ENCODE measurements around the gene UHRF1.

UHRF1 gene

DNA sequence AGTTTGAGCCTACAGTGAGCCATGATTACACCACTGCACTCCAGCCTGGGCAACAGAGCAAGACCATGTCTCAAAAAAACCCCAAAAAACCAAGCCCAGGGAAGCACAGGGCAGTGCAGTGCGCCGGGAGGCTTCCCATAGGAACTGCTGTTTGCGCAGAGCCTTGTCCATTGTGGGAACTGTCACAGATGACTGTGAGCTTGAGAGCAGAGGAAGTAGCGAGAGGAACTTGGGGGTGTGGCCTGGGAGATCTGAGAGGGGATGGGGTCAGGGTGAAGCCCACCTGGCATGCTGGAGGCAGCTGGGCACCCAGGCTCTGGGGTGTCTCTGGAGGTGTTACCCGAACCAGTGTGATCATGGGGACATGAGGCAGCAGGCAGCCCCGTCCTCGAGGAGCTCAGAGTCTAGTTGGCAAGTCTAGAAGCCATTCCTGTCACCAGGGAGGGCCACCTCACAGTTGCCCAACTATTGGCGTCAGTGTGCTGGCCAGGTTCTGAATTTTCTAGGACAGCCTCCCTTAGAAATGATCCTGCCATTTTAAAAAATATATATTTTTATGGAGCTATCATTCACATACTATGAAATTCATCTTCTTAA lies 70.0 kb downstream of the UHRF1 start:
- H3K4me3 ChIP-seq (ENCODE audit: low read depth, low read length), result no peak overlapping the region
- DNase-seq (ENCODE audit: low read depth), result no peak

DNA sequence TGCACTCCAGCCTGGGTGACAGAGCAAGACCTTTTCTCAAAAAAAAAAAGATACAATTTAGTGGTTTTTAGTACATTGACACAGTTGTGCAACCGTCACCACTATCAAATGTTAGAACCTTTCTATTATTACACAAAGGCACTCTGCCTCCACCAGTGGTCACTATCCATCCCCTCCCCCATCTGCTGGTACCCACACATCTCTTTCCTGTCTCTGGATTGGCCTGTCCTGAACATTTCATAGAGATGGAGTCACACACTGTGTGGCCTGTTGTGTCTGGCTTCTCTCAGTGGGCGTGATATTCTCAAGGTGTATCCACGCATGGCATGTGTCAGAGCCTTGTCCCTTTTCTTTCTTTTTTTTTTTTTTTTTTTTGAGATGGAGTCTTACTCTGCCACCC lies 70.8 kb downstream of the UHRF1 start:
- TF ChIP-seq, protein P1, sequence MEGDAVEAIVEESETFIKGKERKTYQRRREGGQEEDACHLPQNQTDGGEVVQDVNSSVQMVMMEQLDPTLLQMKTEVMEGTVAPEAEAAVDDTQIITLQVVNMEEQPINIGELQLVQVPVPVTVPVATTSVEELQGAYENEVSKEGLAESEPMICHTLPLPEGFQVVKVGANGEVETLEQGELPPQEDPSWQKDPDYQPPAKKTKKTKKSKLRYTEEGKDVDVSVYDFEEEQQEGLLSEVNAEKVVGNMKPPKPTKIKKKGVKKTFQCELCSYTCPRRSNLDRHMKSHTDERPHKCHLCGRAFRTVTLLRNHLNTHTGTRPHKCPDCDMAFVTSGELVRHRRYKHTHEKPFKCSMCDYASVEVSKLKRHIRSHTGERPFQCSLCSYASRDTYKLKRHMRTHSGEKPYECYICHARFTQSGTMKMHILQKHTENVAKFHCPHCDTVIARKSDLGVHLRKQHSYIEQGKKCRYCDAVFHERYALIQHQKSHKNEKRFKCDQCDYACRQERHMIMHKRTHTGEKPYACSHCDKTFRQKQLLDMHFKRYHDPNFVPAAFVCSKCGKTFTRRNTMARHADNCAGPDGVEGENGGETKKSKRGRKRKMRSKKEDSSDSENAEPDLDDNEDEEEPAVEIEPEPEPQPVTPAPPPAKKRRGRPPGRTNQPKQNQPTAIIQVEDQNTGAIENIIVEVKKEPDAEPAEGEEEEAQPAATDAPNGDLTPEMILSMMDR (IDR thresholded peaks at IDR 0.05; ENCODE audit: low read depth, low read length, missing control alignments), result no peak
- no peak for DNase-seq (ENCODE audit: low read depth)
- H3K4me3 ChIP-seq (ENCODE audit: low read depth, low read length), result no peak overlapping the region
- in situ Hi-C loops (cut with HindIII; ENCODE audit: low sequenced_read_pairs), result no loop called here

More for the DNA sequence above, 70.0 kb downstream of the UHRF1 start:
- TF ChIP-seq, protein P1 (IDR thresholded peaks at IDR 0.05; ENCODE audit: low read depth, low read length, missing control alignments), result no peak
- in situ Hi-C loops (cut with HindIII; ENCODE audit: low sequenced_read_pairs), result no loop called here

DNA sequence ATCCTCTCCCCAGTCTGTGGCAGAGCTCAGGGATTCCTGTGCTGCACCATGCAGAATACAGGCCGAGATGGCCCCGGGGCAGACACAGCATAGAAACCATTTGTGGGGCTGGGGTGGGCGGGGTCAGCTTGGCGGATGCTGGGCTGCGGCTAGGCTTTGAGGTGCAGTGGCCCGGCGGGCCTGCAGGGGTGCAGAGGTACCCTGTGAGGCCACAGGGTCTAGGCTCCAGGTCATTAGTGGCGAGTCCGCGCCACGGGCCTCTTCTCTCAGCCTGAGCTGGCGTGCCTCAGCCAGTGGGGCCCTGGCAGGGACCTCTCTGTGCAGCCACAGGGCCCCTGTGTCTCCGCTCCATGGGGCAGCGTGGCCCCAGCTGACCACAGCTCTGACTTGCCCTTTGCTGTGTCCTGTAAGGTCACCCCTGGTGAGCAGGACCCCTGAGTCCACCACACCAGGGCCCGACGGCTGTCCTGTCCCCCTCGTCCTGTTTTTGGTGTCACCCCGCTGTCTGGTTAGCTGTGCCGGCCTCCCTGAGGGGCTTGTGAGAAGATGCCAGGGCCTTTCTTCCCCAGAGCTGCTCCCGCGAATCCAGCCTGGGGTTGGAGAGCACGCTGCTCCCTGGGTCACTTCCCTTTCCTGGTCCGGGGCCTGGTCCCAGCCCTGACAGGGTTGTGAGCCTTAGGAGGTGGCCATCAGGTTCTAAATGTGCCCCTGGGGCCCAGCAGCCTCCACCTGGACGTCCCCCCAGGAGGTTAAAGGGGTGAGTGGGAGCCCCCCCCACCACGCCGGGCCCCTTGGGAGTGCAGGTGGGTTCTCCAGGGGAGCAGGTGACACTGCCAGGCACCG lies 71.8 kb downstream of the UHRF1 start:
- no peak for DNase-seq (ENCODE audit: low read depth)
- no peak overlapping the region for H3K4me3 ChIP-seq (ENCODE audit: low read depth, low read length)
- in situ Hi-C loops (cut with HindIII; ENCODE audit: low sequenced_read_pairs), result no loop called here
- TF ChIP-seq, protein P1 (IDR thresholded peaks at IDR 0.05; ENCODE audit: low read depth, low read length, missing control alignments), result no peak

DNA sequence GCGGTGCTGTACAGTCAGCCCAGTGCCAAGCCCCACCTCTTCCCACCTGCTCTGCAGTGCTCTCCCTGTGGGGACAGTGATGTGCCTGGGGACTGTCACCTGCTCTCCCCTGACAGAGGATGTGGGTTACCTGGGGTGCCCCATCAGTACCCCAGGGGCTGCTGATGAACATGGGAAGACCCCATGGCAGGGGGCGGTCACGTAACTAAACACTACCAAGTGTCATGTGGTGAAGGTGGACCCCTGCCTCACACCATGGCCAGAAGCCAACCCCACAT lies 72.3 kb downstream of the UHRF1 start:
- DNase-seq (ENCODE audit: low read depth), result no peak
- TF ChIP-seq, protein P1 (IDR thresholded peaks at IDR 0.05; ENCODE audit: low read depth, low read length, missing control alignments), result no peak
- in situ Hi-C loops (cut with HindIII; ENCODE audit: low sequenced_read_pairs), result no loop called here
- H3K4me3 ChIP-seq (ENCODE audit: low read depth, low read length), result no peak overlapping the region

DNA sequence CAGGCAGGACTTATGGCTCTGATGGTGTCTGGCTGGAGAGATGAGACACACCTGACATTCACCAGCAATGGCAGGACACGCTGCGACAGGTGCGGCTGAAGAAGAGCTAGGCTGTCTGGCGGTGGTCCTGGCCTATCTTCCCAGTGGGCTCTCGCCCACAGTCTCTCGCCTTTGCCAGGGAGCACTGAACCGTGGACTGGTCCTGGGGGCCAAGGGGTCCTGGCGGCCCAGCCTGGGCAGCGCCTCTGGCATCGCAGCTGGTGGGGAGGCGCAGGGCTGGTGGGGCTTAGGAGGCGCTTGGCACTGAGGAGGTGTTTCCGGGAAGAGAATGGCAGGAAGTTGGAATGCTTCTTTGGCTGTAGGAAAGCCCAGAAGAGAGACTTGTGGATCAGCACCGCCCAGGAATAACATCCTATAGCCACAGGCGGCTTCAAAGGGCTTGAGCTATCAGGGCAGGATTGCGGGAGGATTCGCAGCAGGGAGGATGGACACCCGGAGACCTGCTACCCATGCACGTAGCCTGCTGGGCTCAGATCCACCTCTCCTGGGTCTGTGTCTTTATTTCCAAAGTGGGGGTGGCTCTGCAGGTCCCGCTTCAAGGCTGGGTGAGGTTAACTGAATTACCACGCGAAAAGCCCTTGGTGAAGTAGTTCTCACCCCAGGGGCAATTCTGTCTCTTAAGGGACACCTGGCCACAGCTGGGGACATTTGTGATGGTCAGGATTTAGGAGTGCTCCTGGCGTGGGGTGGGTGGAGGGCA lies 74.2 kb downstream of the UHRF1 start:
- TF ChIP-seq, protein P1 (IDR thresholded peaks at IDR 0.05; ENCODE audit: low read depth, low read length, missing control alignments), result no peak
- in situ Hi-C loops (cut with HindIII; ENCODE audit: low sequenced_read_pairs), result no loop called here
- no peak overlapping the region for H3K4me3 ChIP-seq (ENCODE audit: low read depth, low read length)
- no peak for DNase-seq (ENCODE audit: low read depth)

DNA sequence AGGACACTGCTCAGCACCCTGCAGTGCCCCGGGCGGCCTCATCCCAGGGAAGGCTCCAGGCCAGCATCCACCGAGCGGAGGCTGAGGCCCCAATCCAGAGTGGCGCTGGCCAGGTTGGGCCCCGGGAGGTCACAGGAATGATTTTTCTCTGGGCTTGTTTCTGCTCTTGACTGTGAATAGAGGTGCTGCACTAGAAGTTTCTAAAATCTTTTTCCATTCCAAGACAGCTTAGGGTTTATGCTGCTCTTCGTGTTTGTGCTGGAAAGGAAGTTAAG lies 74.7 kb downstream of the UHRF1 start:
- in situ Hi-C loops (cut with HindIII; ENCODE audit: low sequenced_read_pairs), result no loop called here

More for the DNA sequence above, 74.7 kb downstream of the UHRF1 start:
- TF ChIP-seq, protein P1 (IDR thresholded peaks at IDR 0.05; ENCODE audit: low read depth, low read length, missing control alignments), result no peak
- no peak overlapping the region for H3K4me3 ChIP-seq (ENCODE audit: low read depth, low read length)
- DNase-seq (ENCODE audit: low read depth), result no peak
